NB4 (cell line): ENCODE results near the gene SLC38A10.

Source experiments
- TF ChIP-seq, protein P1 (sequence below): IDR thresholded peaks from one replicate; pipeline ENCODE4 v1.5.1; 2012; ENCODE audit warnings: low read depth, low read length
- TF ChIP-seq, protein P2 (sequence below): IDR thresholded peaks from 2 replicates; pipeline ENCODE4 v1.6.1; 2011; ENCODE audit warnings: low read depth, low read length

DNA sequence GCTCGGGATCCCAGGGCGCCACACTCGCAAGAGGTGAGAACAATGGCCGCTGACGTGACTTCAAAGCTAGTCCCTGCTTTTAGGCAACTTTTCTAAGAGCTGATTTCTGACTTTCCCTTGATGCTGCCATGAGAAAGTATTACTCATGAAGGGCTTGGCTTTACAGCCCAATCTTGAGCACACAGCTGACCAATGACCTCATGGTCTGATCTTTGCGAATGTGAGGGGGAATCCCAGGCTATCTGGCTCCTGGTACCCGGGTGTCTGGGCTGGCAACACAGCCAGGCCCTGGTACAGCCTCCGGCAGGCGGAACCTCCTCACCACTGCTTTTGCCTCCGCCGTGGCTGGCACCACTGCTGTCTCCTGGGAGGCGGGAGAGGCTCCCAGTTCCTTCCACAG lies 38.5 kb downstream of the SLC38A10 start:
- TF ChIP-seq, protein P1, sequence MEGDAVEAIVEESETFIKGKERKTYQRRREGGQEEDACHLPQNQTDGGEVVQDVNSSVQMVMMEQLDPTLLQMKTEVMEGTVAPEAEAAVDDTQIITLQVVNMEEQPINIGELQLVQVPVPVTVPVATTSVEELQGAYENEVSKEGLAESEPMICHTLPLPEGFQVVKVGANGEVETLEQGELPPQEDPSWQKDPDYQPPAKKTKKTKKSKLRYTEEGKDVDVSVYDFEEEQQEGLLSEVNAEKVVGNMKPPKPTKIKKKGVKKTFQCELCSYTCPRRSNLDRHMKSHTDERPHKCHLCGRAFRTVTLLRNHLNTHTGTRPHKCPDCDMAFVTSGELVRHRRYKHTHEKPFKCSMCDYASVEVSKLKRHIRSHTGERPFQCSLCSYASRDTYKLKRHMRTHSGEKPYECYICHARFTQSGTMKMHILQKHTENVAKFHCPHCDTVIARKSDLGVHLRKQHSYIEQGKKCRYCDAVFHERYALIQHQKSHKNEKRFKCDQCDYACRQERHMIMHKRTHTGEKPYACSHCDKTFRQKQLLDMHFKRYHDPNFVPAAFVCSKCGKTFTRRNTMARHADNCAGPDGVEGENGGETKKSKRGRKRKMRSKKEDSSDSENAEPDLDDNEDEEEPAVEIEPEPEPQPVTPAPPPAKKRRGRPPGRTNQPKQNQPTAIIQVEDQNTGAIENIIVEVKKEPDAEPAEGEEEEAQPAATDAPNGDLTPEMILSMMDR = no peak
- TF ChIP-seq, protein P2, sequence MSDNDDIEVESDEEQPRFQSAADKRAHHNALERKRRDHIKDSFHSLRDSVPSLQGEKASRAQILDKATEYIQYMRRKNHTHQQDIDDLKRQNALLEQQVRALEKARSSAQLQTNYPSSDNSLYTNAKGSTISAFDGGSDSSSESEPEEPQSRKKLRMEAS = no peak
